Activated CD4-positive, alpha-beta T cell treated with anti-CD3 and anti-CD28 coated beads, Interleukin-2, Interleukin-6, amounts not matched to agents 100 ng/mL and 50 ng/mL, durations not matched to agents 16 hours and 8 hours (primary cell): ENCODE data around the gene VPS16.

Experiments
- DNase-seq: peaks from one replicate; pipeline ENCODE4 v3.0.0-alpha.2; 2020

VPS16 gene

DNA sequence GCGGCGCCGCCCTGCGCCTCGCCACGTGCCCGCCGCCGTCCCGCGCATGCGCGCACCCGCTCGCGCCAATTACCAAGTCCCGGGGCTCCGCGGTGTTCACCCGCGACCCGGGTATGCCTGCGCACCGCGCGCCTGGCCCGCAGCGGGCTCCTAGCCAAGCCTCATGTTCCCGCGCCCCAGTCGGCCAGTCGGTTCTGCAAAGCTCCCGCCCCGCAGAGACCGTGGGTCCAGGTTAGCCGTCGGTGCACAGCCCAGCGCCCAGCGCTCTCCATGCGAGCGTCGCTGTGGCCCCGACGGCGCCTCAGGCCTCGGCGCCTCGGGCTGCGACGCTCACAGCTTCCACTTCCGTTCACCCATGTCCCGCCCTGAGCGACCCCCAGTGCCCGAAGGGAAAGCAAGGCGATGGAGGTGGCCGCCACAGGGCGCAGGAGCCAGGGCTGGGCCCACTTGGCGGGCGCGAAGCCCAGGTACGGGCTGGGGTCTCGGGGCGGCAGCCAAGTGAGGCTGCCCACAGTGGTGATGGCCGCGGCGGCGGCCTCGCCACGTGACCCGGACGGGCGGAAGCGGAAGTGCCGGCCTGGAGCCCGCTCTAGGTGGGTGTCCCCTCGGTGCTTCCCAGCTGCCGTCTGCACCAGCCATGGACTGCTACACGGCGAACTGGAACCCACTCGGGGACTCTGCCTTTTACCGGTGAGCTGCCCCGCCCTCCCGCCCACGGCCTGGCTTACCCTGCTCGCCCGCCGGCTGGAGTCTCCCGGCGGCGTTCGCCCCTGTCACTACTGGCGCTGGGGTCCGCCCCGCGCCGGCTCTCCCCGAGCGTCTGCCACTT is at the start of gene VPS16, which contains the start of gene PCED1A:
Gene VPS16 (plus strand): TSS at position 608 of the 829 bp plus-strand sequence. CDS start 30 bp downstream, at position 638.
Gene PCED1A (minus strand): TSS at position 518 of the 829 bp plus-strand sequence. CDS start 743 bp downstream, outside the sequence.
- DNase-seq: peak; percentile 92

DNA sequence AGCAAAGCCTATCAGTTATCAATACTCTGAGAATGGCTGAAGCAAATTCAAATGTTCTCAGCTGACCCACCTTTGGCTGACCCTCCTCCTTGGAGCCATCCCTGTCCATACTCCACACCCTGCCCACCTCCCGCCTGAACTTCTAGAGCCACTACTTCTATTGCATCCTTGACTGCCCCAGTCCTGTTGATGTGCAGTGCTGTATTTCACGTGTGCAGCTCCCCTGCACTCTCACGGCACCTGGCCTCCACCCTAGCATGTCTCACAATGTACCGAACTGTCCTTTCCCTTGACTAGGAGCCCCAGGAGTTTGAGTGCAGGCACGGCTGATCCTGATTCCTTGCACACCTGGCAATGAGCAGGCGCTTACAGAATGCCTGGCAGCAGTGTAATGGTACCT is 47.1 kb upstream of the VPS16 start:
- no peak for DNase-seq

DNA sequence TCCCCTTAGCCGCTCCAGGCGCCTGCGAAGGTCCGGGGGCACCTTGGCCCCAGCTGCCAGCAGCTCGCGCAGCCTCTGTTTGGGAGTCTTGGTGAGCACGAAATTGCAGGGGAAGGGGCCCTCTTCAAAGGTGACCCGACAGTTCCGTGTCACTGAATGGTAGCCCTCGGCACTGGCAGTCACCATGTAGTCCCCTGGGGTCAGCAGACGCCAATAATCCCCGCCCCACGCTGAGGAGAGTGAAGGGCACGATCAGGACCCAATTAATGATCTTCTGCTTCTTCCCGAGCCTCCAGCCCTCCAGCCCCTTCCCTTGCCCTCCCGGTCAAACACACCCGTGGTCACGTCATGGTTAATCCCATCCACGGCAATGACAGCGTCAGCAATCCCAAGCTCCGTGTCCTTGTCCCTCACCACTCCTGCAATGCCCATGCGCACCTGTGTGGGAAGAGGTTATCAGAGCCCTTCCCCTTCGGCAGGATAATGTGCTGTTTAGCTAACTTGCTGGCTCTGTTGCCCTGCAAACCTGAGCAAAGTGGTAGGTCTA is 46.3 kb upstream of the VPS16 start:
- no peak for DNase-seq

DNA sequence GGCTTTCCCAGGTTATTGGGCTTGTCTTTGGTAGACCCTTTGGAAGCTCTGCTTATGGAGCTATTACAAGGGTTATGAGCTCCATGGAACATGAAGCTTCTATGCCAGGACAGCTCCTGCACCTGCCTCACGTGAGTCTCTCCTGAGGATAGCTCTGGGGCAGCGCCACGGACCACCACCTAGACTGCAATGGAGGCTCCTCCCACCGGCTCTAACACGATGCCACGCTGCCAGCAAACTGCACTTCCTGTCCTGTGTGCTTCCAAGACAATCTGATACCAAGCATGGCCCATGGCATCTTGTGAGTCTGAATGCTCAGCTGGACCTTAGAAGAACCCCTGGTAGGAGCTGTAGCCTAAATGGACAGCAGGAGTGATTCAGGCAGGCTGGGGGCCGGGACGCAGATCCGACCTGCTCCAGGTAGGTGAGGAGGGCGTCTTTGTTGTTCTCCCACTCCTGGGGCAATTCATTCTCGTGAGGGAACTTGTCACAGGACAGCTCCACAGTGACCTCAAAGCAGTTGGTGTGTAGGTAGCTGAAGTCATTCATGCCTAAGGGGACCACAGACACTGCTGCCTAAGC is 45.6 kb upstream of the VPS16 start:
- no peak for DNase-seq

DNA sequence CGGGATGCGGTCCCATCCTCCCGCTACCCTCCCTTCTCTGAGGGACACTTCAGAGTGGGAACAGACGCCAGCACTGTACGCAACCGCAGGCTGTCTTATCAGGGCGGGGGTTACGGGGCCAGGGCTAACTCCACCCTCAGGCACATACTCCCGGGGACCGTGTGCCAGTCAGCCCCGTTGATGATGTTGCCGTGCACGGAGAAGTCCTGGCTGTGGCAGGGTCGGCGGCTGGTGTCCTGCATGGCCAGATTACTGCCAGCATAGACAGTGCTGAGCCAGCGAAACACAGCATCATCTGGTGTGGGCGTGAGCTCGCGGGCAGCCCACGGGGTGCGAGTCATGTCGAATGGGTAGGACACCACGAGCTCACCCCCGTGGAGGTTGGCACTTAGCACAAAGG is 45.1 kb upstream of the VPS16 start:
- no peak for DNase-seq

DNA sequence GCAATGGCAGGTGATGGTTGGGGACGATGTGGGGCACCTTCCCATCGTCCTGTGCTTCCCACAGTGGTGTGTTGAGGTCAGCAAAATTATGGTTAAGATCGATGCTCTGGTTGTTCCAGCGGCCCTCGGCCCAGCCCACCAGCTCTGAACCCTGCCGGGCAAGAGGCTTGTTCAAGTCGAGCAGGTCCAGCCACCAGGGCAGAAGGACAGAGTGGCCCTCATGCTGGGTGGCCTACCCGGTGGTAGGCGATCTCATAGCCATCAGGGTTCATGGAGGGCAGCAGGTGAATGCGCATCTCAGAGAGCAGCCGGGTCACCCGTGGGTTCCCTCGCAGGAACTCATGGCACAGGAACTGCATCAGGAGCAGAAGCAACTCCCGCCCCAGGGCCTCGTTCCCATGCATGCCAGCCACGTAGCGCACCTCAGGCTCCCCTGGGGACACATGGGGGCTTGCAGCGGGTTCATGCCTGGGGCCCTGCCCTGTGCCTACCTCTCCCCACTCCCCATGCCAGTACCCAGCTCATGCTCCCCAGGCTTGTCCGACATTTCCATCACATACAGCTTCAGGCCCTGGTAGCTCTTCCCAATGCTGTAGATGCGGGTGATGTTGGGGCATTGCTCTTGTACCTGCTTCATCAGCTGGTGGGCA is 44.4 kb upstream of the VPS16 start:
- no peak for DNase-seq

DNA sequence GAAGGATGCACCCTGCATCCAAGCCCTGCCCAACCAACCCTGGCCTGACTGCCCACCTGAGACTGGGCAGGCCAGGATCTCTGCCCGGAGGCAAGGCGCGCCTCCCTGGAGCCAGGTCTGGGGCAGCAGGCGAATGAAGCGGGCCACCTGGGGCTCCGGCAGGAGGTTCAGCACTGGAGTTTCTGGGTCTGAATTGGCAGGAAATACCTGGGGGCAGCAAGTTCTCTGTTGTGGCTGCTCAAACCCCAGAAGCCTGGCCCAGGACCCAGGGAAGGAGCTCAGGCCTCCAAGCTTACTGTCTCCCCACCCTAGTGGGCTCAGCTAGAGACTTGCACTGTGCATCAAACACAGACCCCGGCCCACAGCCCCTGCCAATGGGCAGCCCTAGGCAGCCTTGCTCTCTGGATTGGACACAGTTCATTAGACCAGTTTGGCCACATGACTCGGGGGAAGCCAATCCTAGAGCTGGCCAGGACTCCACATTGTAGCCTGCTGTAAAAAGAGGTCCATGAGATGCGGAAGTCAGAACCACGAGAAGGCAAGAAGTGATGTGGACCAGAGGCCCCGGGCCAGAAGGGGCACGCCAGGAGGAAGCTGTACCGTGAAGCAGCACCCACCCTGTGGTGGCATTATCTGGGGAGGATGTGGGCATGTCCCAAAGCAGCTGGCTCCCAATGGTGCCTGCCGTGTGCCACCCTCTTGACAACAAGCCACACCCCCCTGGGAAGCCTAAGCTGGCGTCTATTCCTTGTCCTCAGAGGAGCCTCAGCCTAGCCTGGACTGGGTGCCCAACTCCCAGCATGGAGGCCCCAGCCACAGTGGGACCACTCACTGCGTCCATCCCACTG is 43.2 kb upstream of the VPS16 start:
- no peak for DNase-seq

DNA sequence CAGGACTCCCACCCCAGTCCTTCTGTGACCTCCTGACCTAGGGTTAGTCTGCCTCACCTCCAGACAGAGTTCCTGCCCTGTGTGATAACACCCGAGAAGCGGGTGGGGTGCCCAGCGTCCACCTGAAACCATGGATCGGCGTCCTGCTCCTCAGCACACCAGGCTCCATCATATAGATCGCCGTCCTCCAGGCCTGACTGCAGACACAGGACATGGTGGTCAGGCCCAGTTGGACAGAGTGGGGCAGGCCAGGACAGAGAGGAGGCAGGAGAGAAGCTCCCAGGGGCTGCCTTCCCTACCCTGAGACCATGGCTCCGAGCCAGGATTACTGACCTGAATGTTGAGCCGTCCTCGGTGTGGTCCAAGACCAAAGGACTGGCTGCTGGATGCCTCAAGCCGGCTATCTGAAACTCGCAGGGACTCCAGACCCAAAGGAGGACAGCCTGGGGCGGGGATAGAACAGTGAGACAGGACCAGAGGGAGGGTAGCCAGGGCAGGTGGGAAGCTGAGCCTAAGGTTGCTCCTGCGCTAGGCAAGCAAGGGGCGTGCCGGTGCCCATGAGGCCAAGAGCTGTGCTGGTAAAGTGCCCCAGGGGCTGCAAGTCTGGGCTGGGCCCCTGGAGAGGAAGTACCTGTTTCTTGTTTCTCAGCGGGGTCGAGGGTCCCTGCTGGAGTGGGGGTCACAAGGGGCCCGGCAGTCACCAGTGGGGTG is 42.3 kb upstream of the VPS16 start:
- DNase-seq: no peak

DNA sequence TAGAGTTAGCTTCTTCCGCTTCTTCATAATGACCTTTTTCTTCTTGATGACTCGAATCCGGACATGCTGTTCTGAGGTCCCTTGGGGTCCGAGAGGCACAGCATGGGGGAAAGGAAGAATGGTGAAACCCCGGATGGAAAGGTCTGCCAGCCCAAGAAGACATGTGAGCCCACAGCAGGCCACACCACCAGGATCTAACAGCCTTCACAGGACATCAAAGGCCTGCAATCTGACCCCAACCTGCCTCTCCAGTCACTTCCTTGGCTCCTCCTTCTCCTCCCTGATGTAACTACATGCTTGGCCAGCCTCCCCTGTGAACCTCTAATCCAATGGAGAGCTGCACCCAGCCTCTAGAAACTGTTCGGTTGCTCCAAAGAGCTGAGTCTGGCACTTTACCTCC is 41.7 kb upstream of the VPS16 start:
- no peak for DNase-seq

DNA sequence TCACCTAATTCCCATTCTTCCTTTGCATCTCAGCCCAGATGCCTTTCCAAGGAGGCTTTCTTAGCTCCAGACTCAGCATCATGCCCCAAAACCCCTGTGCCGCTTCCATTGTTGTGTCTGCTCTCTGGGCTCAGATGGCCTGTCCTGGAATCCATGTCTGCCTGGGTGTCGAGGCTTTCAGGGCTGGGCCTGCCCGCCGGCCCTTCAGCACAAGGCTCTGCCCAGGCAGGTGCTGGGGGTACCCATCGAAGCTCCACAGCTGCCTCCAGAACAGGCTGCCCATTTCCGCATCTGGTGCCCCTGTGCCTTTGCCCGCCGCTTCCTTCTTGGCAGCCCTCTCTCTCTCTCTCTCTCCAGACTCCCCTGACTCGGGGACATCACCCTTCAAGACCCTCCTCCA is 41.3 kb upstream of the VPS16 start:
- DNase-seq: no peak

DNA sequence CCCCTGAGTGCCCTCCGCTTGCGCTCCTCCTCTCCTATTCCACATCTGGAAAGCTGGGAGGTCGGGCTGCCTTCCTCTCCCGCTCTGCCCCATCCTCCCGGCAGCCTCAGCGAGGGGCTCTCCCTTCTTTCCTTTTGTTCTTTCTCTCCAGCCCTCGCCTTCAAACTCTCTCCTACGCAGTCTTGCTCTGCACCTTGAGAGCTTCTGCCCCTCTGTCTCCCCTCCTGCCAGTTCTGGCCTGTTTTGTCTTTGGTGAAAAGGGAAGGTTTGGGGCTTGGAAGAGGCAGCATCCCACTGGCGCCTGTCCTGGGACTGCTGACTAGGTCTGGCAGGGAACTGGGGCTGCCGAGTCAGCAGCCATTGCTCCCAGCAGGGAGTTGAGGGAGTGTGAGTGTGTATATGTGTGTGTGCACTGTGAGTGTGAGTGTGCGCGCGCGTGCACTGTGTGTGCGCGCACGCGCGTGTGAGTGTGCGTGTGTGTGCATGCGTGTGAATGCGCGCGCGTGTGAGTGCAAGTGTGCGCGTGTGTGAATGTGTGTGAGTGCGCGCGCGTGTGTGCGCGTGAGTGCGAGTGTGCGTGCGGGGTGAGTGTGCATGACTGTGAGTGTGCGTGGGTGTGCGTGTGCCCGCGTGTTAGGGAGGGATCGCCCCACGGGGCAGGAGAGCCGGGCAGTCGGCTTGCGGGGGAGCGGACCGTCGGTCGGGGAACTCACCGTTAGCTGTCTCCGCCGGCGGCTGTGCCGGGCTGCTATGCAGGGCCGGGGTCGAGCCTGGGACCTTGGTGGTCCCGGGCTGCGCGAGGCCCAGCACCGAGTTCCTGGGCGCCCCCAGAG is 40.6 kb upstream of the VPS16 start:
- no peak for DNase-seq

DNA sequence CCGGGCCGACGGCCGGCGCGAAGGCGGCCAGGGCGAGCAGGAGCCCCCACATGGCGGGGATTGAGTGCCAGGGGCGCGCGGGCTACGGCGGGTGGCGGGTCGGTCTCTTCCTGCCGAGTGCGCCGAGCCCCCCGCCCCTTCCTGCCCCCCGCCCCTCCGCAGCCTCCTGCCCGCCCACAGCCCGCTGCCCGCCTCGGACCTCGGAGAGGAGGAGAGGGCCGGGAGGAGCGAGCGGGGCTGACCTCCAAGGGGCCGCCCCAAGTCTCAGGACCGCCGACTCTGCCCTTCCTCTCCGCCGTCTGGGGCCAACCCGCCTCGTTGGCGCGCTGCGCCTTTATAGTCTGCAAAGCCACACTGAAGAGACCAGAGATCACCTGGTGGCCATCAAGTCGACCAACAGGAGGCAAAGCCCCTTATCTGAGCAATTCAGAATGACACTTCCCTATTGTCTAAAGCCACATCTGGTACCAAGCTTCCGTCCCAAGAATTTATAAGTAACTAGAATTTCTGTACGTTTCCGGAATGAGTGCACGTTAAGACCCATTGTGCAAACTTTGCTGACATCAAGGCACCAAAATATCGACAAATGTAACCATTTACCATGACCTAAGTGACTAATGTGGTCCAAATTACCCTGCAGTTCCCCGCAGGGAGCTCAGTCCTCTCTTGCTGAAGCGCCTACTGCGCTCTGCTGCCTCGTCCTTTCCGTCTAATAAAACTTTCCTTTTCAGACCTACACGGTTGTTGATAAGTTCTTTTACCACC is 39.8 kb upstream of the VPS16 start, which contains the start of gene CPXM1:
Gene CPXM1 (minus strand): TSS at position 107 of the 765 bp plus-strand sequence. CDS start 55 bp downstream, at position 52.
- DNase-seq: no peak

DNA sequence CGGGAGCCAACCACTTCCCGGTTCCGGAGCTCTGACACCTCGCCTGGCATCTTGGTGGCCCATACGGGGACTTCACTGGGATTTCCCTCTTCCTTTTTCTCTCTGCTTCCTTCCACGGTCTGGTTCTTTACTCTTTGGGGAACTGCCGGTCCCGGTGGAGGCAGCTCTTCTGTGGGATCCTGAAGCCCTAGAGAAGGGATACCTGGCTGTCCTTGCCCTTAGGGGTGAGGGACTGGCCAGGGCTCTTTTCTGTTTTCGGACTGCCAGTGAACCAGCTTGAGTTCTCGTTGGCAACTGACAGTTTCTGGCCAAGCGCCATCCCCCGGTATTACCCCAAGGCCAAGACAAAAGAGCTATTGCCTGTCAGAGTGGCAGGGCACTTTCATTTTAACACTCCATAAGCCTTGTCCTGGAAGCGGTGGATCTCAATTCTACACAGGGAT is 39.2 kb upstream of the VPS16 start:
- no peak for DNase-seq

DNA sequence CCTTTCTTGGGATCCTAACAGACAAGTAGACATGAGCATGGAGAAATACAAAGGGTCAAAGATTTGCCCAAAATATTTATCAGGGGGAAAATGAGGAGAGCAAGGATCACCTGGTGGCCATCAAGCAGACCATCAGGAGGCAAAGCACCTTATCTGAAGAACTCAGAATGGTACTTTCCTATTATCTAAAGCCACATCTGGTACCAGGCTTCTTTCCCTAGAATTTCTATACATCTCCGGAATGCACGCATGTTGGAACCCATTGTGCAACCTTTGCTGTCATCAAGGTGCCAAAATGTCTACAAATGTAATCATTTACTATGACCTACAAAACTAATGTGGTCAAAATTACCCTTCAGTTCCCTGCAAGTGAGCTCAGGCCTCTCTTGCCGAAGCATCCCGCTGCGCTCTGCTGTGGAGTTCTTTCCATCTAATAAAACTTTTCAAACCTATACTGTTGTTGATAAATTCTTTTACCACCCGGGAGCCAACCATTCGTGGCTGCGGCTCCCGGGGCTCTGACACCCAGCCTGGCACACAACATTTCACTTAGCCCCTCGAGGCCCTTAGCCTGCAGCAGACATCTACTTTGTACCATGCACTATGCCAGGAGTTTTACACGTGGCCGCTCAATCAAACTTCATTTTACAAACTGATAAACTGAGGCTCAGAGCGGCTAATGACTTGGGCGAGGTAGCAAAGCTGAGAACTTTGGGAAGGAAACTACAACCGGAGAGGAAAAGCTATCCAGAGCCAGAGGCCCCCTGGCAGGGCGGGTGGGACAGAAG is 36.3 kb upstream of the VPS16 start:
- no peak for DNase-seq

DNA sequence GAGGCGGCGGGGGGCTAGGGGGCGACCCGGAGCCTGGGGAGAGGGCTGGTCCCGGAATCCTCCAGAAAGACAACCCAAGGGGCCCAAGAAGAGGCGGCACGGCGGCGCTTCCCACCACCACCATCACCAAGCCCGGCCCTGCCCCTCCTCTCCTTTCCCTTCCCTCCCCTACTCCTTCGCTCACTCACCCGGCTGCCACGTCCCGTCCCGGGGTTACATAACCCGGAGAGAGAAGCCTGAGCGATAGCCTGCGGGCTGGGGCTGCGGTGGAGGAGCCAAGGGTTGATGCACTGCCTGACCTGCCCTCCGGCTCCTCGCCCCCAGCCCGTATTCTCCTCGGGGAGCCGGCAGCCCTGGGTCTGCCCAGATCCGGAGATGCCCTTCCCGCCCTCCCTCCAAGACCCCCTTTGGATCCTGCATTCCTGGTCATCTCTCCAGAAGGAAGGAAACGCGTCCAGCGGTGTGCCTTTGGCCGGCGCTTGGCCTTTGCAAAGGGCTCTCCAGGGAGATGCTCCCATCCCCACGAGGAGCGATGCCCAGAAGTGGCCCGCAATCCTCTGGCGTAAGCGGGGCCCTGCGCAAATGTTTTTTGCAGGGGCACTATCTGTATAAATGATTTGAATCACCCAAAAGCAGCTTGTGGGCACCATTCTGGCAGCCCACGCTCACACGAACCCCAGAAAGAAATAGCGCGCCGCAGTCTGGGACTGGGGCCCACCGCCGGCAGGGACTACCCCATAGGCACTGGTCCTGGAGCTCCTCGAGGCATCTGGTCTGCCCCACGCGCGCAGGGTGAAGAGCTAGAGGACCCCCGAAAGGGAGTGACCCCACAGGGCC is 35.5 kb upstream of the VPS16 start:
- no peak for DNase-seq

DNA sequence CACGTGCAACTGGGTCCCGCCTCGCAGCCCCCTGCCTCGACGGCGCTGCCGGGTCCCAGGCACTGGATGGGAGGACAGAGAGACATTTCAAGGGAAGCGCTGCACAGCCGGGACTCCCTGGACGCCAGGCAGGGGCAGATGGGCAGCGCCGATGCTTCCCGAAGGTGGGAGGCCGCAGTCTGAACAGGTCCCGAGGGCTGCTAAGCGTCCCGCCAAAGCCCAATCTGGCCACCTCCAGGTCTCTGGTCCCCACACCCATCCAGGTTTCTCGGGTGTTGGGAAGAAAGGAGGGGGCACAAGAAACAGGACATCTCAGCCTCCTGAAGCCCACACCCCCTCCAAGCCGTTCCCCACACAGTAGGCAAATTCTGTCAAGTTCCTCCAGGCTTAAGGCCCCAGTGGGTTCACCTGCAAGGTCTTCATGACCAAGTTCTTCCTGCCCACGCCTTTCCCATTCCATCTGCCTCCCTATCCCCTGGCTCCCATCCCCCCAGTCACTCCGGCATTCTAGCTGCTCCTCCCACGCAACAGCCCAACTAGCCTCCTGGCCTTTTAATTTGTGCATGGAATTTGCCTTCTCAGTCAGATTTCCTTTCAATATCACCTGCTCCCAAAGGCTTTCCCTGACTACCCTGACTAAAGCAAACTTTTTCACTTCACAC is 34.7 kb upstream of the VPS16 start:
- no peak for DNase-seq

DNA sequence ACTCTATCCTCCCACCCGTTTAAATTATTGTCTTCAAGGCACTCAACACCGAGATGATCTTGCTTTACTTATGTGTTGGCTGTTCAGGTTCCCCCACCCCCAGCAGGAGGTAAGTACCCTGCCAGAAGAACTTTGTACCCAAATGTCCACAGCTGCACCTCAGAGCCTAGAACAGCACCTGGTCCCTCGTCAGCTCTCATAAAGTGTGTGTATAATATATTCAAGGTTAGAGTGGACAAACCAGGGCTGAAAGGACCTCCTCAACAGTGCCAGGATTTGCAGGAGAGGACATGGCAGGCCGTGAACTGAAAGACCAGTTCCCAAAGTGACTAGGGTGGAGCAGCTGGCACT is 34.2 kb upstream of the VPS16 start:
- no peak for DNase-seq

DNA sequence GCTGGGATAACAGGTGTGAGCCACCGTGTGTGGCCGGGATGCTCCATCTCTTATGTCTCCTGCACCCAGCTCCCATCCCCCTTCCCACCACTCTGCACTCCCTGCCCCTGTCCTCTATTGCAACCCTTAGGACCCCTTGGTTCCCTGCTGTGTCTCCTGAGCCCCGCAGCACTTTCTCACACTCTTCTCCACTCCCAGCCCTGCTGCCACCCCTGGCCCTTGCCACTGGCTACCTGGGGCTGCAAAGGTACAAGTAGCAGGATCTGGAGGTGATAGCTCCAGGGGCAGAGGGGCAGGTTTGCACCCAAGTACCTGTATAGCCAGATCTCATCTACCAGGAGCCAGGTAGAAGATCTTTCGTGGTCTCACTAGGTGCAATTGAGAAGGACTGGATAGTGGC is 33.5 kb upstream of the VPS16 start:
- no peak for DNase-seq
